GM23248 (cell line): ENCODE data around the gene NKIRAS1.

Experiments used
- EZH2 ChIP-seq: fragments of 200-600 bp; sonication (generic); IDR thresholded peaks from 2 replicates; pipeline ENCODE4 v1.6.1; 2018; ENCODE audit warnings: antibody characterized with exemption, mild to moderate bottlenecking; ENCODE audit not compliant: insufficient read depth, poor library complexity, severe bottlenecking
- EZH2phosphoT487 ChIP-seq: fragments of 200-600 bp; sonication (generic); IDR thresholded peaks from 2 replicates; pipeline ENCODE4 v1.6.1; 2018; ENCODE audit warnings: antibody characterized with exemption, moderate library complexity, mild to moderate bottlenecking, low read depth; ENCODE audit not compliant: insufficient read depth

DNA sequence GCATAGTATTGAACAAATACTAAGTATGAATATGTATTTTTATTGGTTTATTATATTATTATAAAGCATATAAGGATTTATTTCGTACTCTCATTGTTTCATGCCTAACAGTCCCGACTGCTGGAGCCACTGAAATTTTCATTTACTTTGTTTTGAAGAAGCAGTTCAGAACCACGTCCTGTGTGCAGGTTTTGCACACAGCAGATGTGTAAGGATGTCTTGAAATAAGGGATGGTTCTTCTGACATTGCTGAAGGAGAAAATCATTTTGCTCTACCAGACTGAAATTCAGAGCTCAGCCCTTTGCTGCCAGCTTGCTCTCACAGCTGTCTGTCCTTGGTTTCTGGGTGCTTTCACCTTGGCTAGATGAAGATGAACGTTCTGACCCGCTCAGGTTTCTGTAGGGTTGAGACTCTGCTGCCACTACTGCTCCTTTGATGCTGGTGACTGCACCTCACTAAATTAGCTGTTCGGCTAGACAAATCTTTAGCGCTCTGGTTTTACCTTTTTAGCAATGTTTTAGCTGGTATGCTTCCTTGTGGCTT is 56.9 kb downstream of the NKIRAS1 start:
- TF ChIP-seq EZH2: no peak
- no peak for TF ChIP-seq EZH2phosphoT487
